Nephron (organoid): ENCODE results near the gene EFCAB14.

ENCODE experiments used
- H3K27ac Mint-ChIP-seq, 3 experiments: 2 replicates each; pipeline ENCODE4 v1.8.0; 2020; ENCODE audit warnings: mixed read lengths in 3 of 3, mild to moderate bottlenecking in 2 of 3, moderate library complexity in 1 of 3
- H3K27me3 Mint-ChIP-seq: 2 replicates; pipeline ENCODE4 v1.8.0; 2021; ENCODE audit warnings: low read depth, mild to moderate bottlenecking, moderate library complexity, mixed read lengths
- H3K36me3 Mint-ChIP-seq: 2 replicates; pipeline ENCODE4 v1.8.0; 2020; ENCODE audit warnings: low read depth, mixed read lengths
- H3K4me1 Mint-ChIP-seq: 2 replicates; pipeline ENCODE4 v1.8.0; 2020; ENCODE audit warnings: mixed read lengths
- H3K4me3 Mint-ChIP-seq, 3 experiments: 2 replicates each; pipeline ENCODE4 v1.8.0; 2020; ENCODE audit warnings: mild to moderate bottlenecking in 3 of 3, mixed read lengths in 3 of 3, moderate library complexity in 2 of 3
- H3K9me3 Mint-ChIP-seq: 2 replicates; pipeline ENCODE4 v1.8.0; 2020; ENCODE audit warnings: mixed read lengths
- TF ChIP-seq, protein P1 (sequence below), 3 experiments: fragments of 200-600 bp; sonication (generic); IDR thresholded peaks; one replicate each; pipeline ENCODE4 v1.5.0; 2021; ENCODE audit warnings: antibody characterized with exemption in 3 of 3; ENCODE audit not compliant: unreplicated experiment in 3 of 3

The EFCAB14 gene

DNA sequence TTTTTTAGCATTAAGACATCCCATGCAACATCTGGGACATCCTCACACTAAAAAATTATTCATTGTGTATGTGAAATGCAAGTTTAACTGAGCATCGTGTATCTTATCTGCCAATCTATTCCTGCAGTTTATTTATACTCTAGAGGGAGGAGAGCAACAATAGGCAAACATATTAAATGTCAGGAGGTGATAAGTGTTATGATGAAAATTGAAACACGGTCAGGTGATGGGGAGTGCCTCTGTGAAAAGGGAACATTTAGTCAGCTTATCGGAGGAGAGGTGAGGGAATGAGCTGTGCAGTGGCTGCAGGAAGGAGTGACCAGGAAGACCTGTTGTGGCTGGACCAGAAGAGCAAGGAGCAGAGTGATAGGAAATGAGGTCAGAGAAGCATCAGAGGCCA lies 775 bp upstream of the EFCAB14 start:
- peaks cover 13% of the 10 kb centered on the region for H3K36me3 Mint-ChIP-seq
- H3K27ac Mint-ChIP-seq, result peak overlapping the region; percentile 5 to 24 (median 14)
- H3K27me3 Mint-ChIP-seq, result peaks cover 8% of the 10 kb centered on the region
- peaks cover 31% of the 10 kb centered on the region for H3K4me1 Mint-ChIP-seq
- peak overlapping the region; percentile 90 to 95 (median 91) for H3K4me3 Mint-ChIP-seq
- TF ChIP-seq, protein P1, sequence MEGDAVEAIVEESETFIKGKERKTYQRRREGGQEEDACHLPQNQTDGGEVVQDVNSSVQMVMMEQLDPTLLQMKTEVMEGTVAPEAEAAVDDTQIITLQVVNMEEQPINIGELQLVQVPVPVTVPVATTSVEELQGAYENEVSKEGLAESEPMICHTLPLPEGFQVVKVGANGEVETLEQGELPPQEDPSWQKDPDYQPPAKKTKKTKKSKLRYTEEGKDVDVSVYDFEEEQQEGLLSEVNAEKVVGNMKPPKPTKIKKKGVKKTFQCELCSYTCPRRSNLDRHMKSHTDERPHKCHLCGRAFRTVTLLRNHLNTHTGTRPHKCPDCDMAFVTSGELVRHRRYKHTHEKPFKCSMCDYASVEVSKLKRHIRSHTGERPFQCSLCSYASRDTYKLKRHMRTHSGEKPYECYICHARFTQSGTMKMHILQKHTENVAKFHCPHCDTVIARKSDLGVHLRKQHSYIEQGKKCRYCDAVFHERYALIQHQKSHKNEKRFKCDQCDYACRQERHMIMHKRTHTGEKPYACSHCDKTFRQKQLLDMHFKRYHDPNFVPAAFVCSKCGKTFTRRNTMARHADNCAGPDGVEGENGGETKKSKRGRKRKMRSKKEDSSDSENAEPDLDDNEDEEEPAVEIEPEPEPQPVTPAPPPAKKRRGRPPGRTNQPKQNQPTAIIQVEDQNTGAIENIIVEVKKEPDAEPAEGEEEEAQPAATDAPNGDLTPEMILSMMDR (IDR thresholded peaks at IDR 0.05; ENCODE audit: unreplicated experiment in 3 of 3), result no peak
- H3K9me3 Mint-ChIP-seq, result no peaks in the 10 kb centered on the region

DNA sequence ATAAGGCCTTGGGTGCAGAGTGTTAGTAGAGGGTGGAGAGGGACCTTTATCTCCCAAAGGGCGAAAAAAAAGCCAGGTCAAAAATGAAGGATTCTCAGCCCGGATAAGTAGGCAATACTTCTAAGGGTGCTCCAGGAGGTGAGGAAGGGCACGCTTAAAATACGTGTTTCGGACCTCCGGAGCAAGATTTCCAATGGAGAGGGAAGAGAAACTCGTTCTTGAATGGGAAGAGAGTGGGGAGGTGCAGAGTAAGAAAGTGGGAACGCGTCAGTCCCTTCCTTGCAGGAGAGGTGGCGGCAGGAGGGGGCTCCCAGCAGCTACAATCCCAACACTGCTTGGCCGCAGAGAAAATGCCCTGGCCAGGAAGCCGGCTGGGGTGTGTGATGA lies 581 bp downstream of the EFCAB14 start:
- Mint-ChIP-seq H3K9me3 (no peaks in the 10 kb centered on the region), H3K27me3 (peaks cover 5% of the 10 kb centered on the region), H3K4me3 (peak overlapping the region; percentile 95 to 99 (median 98)), H3K27ac (peak overlapping the region; percentile 79 to 91 (median 81)), H3K36me3 (peaks cover 13% of the 10 kb centered on the region), H3K4me1 (peaks cover 31% of the 10 kb centered on the region)
- TF ChIP-seq, protein P1 (IDR thresholded peaks at IDR 0.05; ENCODE audit: unreplicated experiment in 3 of 3), result no peak

DNA sequence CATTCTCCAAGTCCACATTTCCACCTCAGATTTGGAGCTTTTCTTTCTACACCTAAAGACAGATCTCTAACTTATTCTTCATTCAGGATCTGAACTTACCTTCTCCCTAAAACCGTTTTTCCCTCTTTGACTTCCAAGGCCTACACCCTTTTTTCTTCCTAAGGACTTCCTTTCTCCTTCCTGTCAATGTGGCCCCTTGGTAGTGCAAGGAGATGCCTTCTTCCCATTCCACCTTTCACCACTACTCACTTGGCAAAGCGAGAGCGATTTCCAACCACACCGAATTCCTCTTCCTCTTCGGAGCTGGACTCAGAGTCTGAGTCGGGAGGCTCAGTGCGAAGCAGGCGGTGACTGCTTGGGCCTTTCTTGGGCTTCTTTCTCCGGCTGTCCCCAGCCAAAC lies 1.3 kb downstream of the EFCAB14 start:
- Mint-ChIP-seq H3K36me3 (peaks cover 13% of the 10 kb centered on the region), H3K4me1 (peaks cover 31% of the 10 kb centered on the region), H3K4me3 (peak overlapping the region; percentile 95 to 99 (median 98)), H3K27me3 (peaks cover 5% of the 10 kb centered on the region), H3K9me3 (no peaks in the 10 kb centered on the region), H3K27ac (peak overlapping the region in 1 of 3 experiments; percentile 81)
- TF ChIP-seq, protein P1 (IDR thresholded peaks at IDR 0.05; ENCODE audit: unreplicated experiment in 3 of 3), result no peak

DNA sequence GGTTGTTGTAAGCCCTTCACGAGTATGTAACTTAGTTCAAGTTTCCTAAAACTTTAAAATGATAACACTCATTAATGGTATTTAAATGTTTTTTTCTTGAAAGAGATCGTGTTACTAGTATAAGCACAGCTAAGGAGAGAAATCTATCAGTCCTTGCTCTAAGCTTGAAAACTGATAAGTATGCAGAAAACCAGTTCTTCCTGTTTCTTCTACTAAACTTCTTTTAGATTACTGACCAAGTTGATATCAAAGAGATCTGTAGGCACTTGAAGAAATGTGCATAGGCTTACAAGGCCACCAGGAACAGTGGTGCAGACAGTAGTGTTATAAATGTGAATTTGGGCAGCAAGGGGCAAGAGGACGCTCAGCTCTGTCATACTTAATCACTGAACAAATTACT lies 3.9 kb downstream of the EFCAB14 start:
- H3K9me3 Mint-ChIP-seq, result no peaks in the 10 kb centered on the region
- TF ChIP-seq, protein P1 (IDR thresholded peaks at IDR 0.05; ENCODE audit: unreplicated experiment in 3 of 3), result no peak
- no peak overlapping the region for H3K27ac Mint-ChIP-seq
- peak overlapping the region in 2 of 3 experiments; percentile 48 to 57 for H3K4me3 Mint-ChIP-seq
- H3K27me3 Mint-ChIP-seq, result no peaks in the 10 kb centered on the region
- peaks cover 31% of the 10 kb centered on the region for H3K4me1 Mint-ChIP-seq
- H3K36me3 Mint-ChIP-seq, result peaks cover 33% of the 10 kb centered on the region

DNA sequence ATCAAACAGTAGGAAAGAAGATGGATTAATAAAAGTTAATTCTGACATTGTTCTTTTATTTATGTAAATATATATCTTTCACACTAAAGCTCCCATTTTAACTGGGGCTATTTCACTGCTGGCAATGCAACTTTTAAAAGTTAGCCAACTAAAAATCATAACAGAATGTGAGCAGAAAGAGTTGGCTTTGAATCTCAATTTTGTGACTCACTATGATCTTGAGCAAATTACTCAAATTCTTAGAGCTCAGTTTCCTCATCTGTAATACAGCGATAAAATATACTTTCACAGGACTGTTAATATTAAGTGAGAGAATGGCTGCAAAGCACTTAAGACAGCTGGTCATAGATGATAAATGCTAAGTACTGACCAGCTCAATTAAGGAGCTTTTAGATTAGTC lies 10.8 kb downstream of the EFCAB14 start:
- Mint-ChIP-seq H3K4me1 (no peaks in the 10 kb centered on the region), H3K4me3 (no peak overlapping the region), H3K9me3 (no peaks in the 10 kb centered on the region), H3K27me3 (no peaks in the 10 kb centered on the region), H3K27ac (no peak overlapping the region), H3K36me3 (peaks cover 66% of the 10 kb centered on the region)
- TF ChIP-seq, protein P1 (IDR thresholded peaks at IDR 0.05; ENCODE audit: unreplicated experiment in 3 of 3), result no peak

DNA sequence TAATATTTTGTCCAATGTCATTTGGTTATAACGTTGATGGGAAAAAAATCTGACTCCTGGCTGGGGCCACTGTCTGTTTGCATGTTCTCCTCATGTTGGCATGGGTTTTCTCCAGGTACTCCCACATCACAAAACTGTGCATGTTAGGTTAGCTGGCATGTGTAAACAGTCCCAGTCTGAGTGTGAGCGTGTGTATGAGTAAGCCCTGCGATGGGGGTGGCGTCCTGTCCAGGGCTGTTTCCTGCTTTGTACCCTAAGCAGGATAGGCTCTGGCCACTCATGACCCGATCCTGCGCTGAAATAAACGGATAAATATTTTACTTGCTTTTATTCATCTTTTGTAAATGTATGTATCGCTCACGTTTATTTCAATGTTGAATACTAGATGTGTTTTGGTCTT lies 13.5 kb downstream of the EFCAB14 start:
- no peak overlapping the region for H3K4me3 Mint-ChIP-seq
- no peaks in the 10 kb centered on the region for H3K27me3 Mint-ChIP-seq
- no peaks in the 10 kb centered on the region for H3K4me1 Mint-ChIP-seq
- H3K27ac Mint-ChIP-seq, result no peak overlapping the region
- TF ChIP-seq, protein P1 (IDR thresholded peaks at IDR 0.05; ENCODE audit: unreplicated experiment in 3 of 3), result no peak
- peaks cover 57% of the 10 kb centered on the region for H3K36me3 Mint-ChIP-seq
- H3K9me3 Mint-ChIP-seq, result no peaks in the 10 kb centered on the region
